Measurements from ENCODE around the gene ST6GAL2. TPM values are rescaled to one million over a fixed set of nuclear protein-coding genes. Genes with fewer than 3 reads are reported as not detected.

Gene ST6GAL2
- total and polyA plus RNA-seq, 2 of the 8 experiments (the other 6 are each of a cell fraction or from before 2014, with no cell fraction given), result 2.7 to 17.5 TPM

GRCh38 chr2:106931717-106932335 is 45.9 kb upstream of the ST6GAL2 start:
- Histone ChIP-seq H2BK20ac (ENCODE audit: low read length) (no peak overlapping the region), H2BK120ac (replicated peaks; ENCODE audit: low read depth, low read length) (no peak overlapping the region), H2BK15ac (ENCODE audit: low read length) (no peak overlapping the region), H3K23me2 (ENCODE audit: low read depth, low read length) (no peaks in the 10 kb centered on the region), H3K14ac (ENCODE audit: insufficient read length) (no peak overlapping the region), H3K23ac (ENCODE audit: insufficient read length) (no peak overlapping the region), H3K18ac (ENCODE audit: extremely low read depth, low read length) (no peak overlapping the region), H3K36me3 (ENCODE audit: control insufficient read depth in 2 of 4, insufficient read depth in 4 of 4, low read length in 3 of 4) (no peaks in the 10 kb centered on the region), H3K4me2 (ENCODE audit: insufficient read depth in 1 of 2, low read depth in 2 of 2, low read length in 2 of 2) (no peak overlapping the region), H3K4me3 (ENCODE audit: extremely low read depth in 1 of 4, insufficient read depth in 2 of 4, low read depth in 3 of 4, low read length in 4 of 4) (no peak overlapping the region), H4K91ac (replicated peaks; ENCODE audit: insufficient read length, low read length) (no peak overlapping the region), H3K79me1 (ENCODE audit: low read depth, low read length) (no peaks in the 10 kb centered on the region), H2BK5ac (ENCODE audit: low read depth, low read length) (no peak overlapping the region), H4K20me1 (replicated peaks in 1 of 2; ENCODE audit: control insufficient read depth in 1 of 2, insufficient read depth in 2 of 2, low read length in 2 of 2) (no peaks in the 10 kb centered on the region), H3K27me3 (replicated peaks in 1 of 4; ENCODE audit: control insufficient read depth in 3 of 4, extremely low read depth in 1 of 4, insufficient read depth in 3 of 4, low read length in 3 of 4) (no peaks in the 10 kb centered on the region), H2AFZ (ENCODE audit: low read length) (0 out of 2 replicates have a peak overlapping the region, but pooled peaks have one; percentile 52), H4K5ac (ENCODE audit: insufficient read length, low read depth, low read length) (no peak overlapping the region), H3K79me2 (ENCODE audit: control insufficient read depth in 1 of 2, insufficient read depth in 2 of 2, low read length in 2 of 2) (no peaks in the 10 kb centered on the region), H3K56ac (replicated peaks; ENCODE audit: insufficient read length, low read depth, low read length) (no peak overlapping the region), H3K9me3 (ENCODE audit: insufficient read depth in 2 of 2, low read depth in 1 of 2, low read length in 1 of 2) (peaks cover 0 to 4% of the 10 kb centered on the region in 2 experiments; a peak in 1 of 4 replicates), H4K8ac (ENCODE audit: extremely low read depth, insufficient read depth, low read length) (no peak overlapping the region), H3K27ac (ENCODE audit: low read depth, low read length) (no peak overlapping the region), H2AK5ac (ENCODE audit: low read depth, low read length) (no peak overlapping the region), H3K9ac (replicated peaks in 1 of 4; ENCODE audit: extremely low read depth in 1 of 4, low read depth in 3 of 4, low read length in 3 of 4) (no peak overlapping the region), H2BK12ac (ENCODE audit: low read depth, low read length) (no peak overlapping the region), H3K4me1 (replicated peaks in 1 of 4; ENCODE audit: control insufficient read depth in 3 of 4, insufficient read depth in 4 of 4, low read length in 3 of 4) (no peaks in the 10 kb centered on the region), H3K4ac (replicated peaks; ENCODE audit: insufficient read length, low read depth, low read length) (no peak overlapping the region)
- ChIA-PET CTCF (ENCODE audit: partially characterized antibody) (interaction anchor here (0.6 to 2.3 kb wide), 2 partner anchors 10 to 63 kb away, joined by 3 to 6 read pairs; no protein-coding TSS in a partner anchor), POLR2A (ENCODE audit: partially characterized antibody) (no interaction called here)
- FAIRE-seq (no peak), DNase-seq (ENCODE audit: low read depth in 1 of 2, low spot score in 2 of 2) (no peak)
- TF ChIP-seq, protein P1, sequence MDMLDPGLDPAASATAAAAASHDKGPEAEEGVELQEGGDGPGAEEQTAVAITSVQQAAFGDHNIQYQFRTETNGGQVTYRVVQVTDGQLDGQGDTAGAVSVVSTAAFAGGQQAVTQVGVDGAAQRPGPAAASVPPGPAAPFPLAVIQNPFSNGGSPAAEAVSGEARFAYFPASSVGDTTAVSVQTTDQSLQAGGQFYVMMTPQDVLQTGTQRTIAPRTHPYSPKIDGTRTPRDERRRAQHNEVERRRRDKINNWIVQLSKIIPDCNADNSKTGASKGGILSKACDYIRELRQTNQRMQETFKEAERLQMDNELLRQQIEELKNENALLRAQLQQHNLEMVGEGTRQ (IDR thresholded peaks at IDR 0.05; ENCODE audit: low read length), result no peak
- TF ChIP-seq RAD21 (IDR thresholded peaks at IDR 0.05 in 1 of 2, conservative IDR thresholded peaks at IDR 0.05 in 1 of 2; ENCODE audit: low read depth in 2 of 2, low read length in 2 of 2) (no peak), JUN (IDR thresholded peaks at IDR 0.05; ENCODE audit: low read depth, low read length) (no peak)
- TF ChIP-seq, protein P2, sequence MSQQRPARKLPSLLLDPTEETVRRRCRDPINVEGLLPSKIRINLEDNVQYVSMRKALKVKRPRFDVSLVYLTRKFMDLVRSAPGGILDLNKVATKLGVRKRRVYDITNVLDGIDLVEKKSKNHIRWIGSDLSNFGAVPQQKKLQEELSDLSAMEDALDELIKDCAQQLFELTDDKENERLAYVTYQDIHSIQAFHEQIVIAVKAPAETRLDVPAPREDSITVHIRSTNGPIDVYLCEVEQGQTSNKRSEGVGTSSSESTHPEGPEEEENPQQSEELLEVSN (IDR thresholded peaks at IDR 0.05), result no peak
- 96% methylated on average over 5 of the region's 5 CpGs; no CpG with 5 or more reads in 1 of the 2 experiments for WGBS, 2 experiments (ENCODE audit: extremely low coverage in 1 of 2, insufficient coverage in 1 of 2, insufficient read length in 1 of 2, insufficient replicate concordance in 2 of 2, low coverage in 1 of 2, low lambda C conversion rate in 2 of 2, missing lambda C conversion rate in 1 of 2)

Data from H1 (cell line).